PC-9 (cell line): Measurements from ENCODE around the gene EXOC4.

Source experiments
- CTCF ChIP-seq: fragments of 200-600 bp; sonication (generic); conservative IDR thresholded peaks from 2 replicates; pipeline ENCODE4 v1.6.1; 2017; ENCODE audit warnings: mixed run types, antibody characterized with exemption, mild to moderate bottlenecking, moderate library complexity
- EZH2 ChIP-seq: fragments of 200-600 bp; sonication (generic); IDR thresholded peaks from 2 replicates; pipeline ENCODE4 v1.8.0; 2017; ENCODE audit warnings: antibody characterized with exemption, low read depth

GRCh38 chr7:133419041-133419440, 166.2 kb downstream of the EXOC4 start:
- no peak for TF ChIP-seq EZH2
- TF ChIP-seq CTCF: no peak
